ENCODE data around the gene EXOC7.

GRCh38 chr17:76051561-76051960, 52.0 kb downstream of the EXOC7 start:
- TF ChIP-seq CTCF (IDR thresholded peaks at IDR 0.05; ENCODE audit: borderline replicate concordance, extremely low read depth, low read length, poor library complexity, severe bottlenecking) (no peak), EZH2 (IDR thresholded peaks at IDR 0.05; ENCODE audit: borderline replicate concordance, low read depth, low read length, severe bottlenecking) (no peak)
